ENCODE measurements around the gene MACROD2.

GRCh38 chr20:14859627-14860026 is 864.3 kb downstream of the MACROD2 start:
- TF ChIP-seq SUZ12 (IDR thresholded peaks at IDR 0.05; ENCODE audit: extremely low read depth, insufficient read depth, insufficient read length) (no peak), YY1 (IDR thresholded peaks at IDR 0.05; ENCODE audit: insufficient read depth, insufficient read length) (no peak), ZNF274 (IDR thresholded peaks at IDR 0.05; ENCODE audit: low read depth, low read length) (no peak)
